Smooth muscle cell (in vitro differentiated cells): ENCODE measurements around the gene LRP3. TPM values are rescaled to one million over a fixed set of nuclear protein-coding genes. Genes with fewer than 3 reads are reported as not detected.

Experiments used
- DNase-seq: peaks from one replicate; lab custom pipeline; 2025; ENCODE audit not compliant: unreplicated experiment; lab: John Stamatoyannopoulos, UW
- H2AFZ ChIP-seq: fragments of 200-600 bp; sonication (generic); 2 replicates; pipeline ENCODE4 v1.6.0; 2016; ENCODE audit warnings: antibody characterized with exemption, low read depth, mild to moderate bottlenecking
- H3F3A ChIP-seq: fragments of 200-600 bp; sonication (generic); 2 replicates; pipeline ENCODE4 v1.6.0; 2017; ENCODE audit warnings: antibody characterized with exemption, low read depth
- H3K27ac ChIP-seq: fragments of 200-600 bp; sonication (generic); 2 replicates; pipeline ENCODE4 v1.5.1; 2016; ENCODE audit warnings: low read depth, mild to moderate bottlenecking
- H3K27me3 ChIP-seq: fragments of 200-600 bp; sonication (generic); 2 replicates; pipeline ENCODE4 v1.6.1; 2016; ENCODE audit warnings: low read depth, mild to moderate bottlenecking
- H3K36me3 ChIP-seq: fragments of 200-600 bp; sonication (generic); 2 replicates; pipeline ENCODE4 v1.5.1; 2016; ENCODE audit warnings: low read depth
- H3K4me1 ChIP-seq: fragments of 200-600 bp; sonication (generic); 2 replicates; pipeline ENCODE4 v1.5.1; 2016; ENCODE audit warnings: low read depth
- H3K4me2 ChIP-seq: fragments of 200-600 bp; sonication (generic); 2 replicates; pipeline ENCODE4 v1.6.0; 2016; ENCODE audit warnings: mild to moderate bottlenecking
- H3K4me3 ChIP-seq: fragments of 200-600 bp; sonication (generic); 2 replicates; pipeline ENCODE4 v1.5.1; 2016; ENCODE audit warnings: mild to moderate bottlenecking
- H3K79me2 ChIP-seq: fragments of 200-600 bp; sonication (generic); 2 replicates; pipeline ENCODE4 v1.6.0; 2016; ENCODE audit warnings: low read depth, mild to moderate bottlenecking
- H3K9ac ChIP-seq: fragments of 200-600 bp; sonication (generic); 2 replicates; pipeline ENCODE4 v1.6.0; 2016; ENCODE audit warnings: low read depth
- H3K9me3 ChIP-seq: fragments of 200-600 bp; sonication (generic); replicated peaks from 2 replicates; pipeline ENCODE4 v1.5.1; 2016; ENCODE audit warnings: low read depth
- H4K20me1 ChIP-seq: fragments of 200-600 bp; sonication (generic); 2 replicates; pipeline ENCODE4 v1.6.0; 2016; ENCODE audit warnings: low read depth
- WGBS: methylation state at CpG from one replicate; pipeline ENCODE4 v1.1.7; 2016; ENCODE audit warnings: low lambda C conversion rate; 5-methylcytosine and 5-hydroxymethylcytosine counted together
- polyA plus RNA-seq: library from polyadenylated mRNA; unstranded; fragments of >200 nt; fragmentation: Nextera tagmentation; extraction: Ambion mirVana; gene quantifications from 2 replicates; pipeline ENCODE4 v1.2.1, GENCODE V29; 2016
- total RNA-seq: library from RNA; depleted of rRNA; stranded (reverse); fragments of >200 nt; gene quantifications from 2 replicates; pipeline ENCODE4 v1.2.3, GENCODE V29; 2014
- TF ChIP-seq, protein P1 (sequence below): fragments of 200-600 bp; sonication (generic); IDR thresholded peaks from 2 replicates; pipeline ENCODE4 v1.5.1; 2017; ENCODE audit warnings: borderline replicate concordance, mild to moderate bottlenecking, antibody characterized with exemption; ENCODE audit not compliant: insufficient read depth, poor library complexity, severe bottlenecking

LRP3 gene, protein sequence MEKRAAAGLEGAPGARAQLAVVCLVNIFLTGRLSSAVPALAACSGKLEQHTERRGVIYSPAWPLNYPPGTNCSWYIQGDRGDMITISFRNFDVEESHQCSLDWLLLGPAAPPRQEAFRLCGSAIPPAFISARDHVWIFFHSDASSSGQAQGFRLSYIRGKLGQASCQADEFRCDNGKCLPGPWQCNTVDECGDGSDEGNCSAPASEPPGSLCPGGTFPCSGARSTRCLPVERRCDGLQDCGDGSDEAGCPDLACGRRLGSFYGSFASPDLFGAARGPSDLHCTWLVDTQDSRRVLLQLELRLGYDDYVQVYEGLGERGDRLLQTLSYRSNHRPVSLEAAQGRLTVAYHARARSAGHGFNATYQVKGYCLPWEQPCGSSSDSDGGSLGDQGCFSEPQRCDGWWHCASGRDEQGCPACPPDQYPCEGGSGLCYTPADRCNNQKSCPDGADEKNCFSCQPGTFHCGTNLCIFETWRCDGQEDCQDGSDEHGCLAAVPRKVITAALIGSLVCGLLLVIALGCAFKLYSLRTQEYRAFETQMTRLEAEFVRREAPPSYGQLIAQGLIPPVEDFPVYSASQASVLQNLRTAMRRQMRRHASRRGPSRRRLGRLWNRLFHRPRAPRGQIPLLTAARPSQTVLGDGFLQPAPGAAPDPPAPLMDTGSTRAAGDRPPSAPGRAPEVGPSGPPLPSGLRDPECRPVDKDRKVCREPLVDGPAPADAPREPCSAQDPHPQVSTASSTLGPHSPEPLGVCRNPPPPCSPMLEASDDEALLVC
- total RNA-seq (13.5 and 17.3 TPM in 2 replicates), polyA plus RNA-seq (21.4 and 30.5 TPM in 2 replicates)

DNA sequence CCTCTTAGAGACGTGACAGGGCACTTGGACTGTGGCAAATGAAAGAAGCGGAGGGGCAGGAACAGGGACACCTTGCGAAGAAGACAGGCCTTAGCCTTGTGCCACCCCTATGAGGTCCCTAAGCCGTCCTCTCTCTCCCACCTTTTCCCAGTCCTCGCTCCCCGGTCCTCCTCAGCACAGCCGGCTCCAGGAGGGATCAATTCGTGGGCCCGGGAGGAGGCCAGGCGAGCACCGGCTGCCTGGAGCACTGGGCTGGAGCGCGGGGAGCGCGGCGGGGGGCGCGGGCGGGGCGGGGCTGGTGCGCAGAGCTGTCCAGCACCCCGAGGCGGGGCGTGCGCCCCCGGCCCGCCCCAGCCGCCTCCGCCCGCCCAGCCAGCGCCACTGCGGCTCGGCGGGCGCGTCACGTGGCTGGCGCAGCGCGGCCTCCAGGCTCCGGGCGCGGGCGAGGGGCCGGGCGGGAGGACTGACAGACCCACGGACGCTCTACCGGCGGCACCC is at the start of gene LRP3:
TSS of gene LRP3 (plus strand) at position 466 of the 498 bp plus-strand sequence. CDS start 456 bp downstream, outside the sequence.
- H3K4me1 ChIP-seq: no peaks in the 10 kb centered on the region
- peaks cover 9% of the 10 kb centered on the region for H4K20me1 ChIP-seq
- H3K36me3 ChIP-seq: no peaks in the 10 kb centered on the region
- peak within 1 kb of the TSS; percentile 81 for H2AFZ ChIP-seq
- no peaks in the 10 kb centered on the region for H3K9me3 ChIP-seq
- DNase-seq: no peak
- 45% methylated on average over 6 of the region's 50 CpGs for WGBS
- H3K79me2 ChIP-seq: no peaks in the 10 kb centered on the region
- no peak within 1 kb of the TSS for H3K27ac ChIP-seq
- H3K9ac ChIP-seq: peak within 1 kb of the TSS; percentile 51
- no peaks in the 10 kb centered on the region for H3F3A ChIP-seq
- H3K4me3 ChIP-seq: peak within 1 kb of the TSS; percentile 72
- peak within 1 kb of the TSS; percentile 99 for H3K4me2 ChIP-seq
- H3K27me3 ChIP-seq: no peaks in the 10 kb centered on the region
- TF ChIP-seq, protein P1, sequence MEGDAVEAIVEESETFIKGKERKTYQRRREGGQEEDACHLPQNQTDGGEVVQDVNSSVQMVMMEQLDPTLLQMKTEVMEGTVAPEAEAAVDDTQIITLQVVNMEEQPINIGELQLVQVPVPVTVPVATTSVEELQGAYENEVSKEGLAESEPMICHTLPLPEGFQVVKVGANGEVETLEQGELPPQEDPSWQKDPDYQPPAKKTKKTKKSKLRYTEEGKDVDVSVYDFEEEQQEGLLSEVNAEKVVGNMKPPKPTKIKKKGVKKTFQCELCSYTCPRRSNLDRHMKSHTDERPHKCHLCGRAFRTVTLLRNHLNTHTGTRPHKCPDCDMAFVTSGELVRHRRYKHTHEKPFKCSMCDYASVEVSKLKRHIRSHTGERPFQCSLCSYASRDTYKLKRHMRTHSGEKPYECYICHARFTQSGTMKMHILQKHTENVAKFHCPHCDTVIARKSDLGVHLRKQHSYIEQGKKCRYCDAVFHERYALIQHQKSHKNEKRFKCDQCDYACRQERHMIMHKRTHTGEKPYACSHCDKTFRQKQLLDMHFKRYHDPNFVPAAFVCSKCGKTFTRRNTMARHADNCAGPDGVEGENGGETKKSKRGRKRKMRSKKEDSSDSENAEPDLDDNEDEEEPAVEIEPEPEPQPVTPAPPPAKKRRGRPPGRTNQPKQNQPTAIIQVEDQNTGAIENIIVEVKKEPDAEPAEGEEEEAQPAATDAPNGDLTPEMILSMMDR: no peak

DNA sequence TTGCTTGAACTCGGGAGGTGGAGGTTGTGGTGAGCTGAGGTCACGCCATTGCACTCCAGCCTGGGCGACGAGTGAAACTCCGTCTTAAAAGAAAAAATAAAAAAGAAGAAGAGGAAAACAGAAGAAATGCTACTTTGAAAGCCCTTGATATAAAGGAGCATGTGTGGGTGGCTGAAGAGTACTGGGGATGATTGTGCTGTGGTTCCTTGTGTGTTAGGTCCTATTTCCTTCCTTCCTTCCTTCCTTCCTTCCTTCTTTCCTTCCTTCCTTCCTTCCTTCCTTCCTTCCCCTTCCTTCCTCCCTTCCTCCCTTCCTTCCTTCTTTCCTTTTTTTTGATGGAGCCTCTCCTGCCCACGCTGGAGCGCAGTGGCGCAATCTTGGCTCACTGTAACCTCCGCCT is 47.9 kb upstream of the LRP3 start:
- TF ChIP-seq, protein P1: no peak
- no peaks in the 10 kb centered on the region for H3F3A ChIP-seq
- DNase-seq: no peak
- H3K36me3 ChIP-seq: no peaks in the 10 kb centered on the region
- H3K4me3 ChIP-seq: no peak overlapping the region
- WGBS: 91% methylated on average over 9 of the region's 9 CpGs
- no peaks in the 10 kb centered on the region for H3K4me1 ChIP-seq
- no peak overlapping the region for H3K9ac ChIP-seq
- no peaks in the 10 kb centered on the region for H4K20me1 ChIP-seq
- H3K79me2 ChIP-seq: no peaks in the 10 kb centered on the region
- no peak overlapping the region for H3K27ac ChIP-seq
- no peaks in the 10 kb centered on the region for H3K27me3 ChIP-seq
- H2AFZ ChIP-seq: no peak overlapping the region
- no peaks in the 10 kb centered on the region for H3K9me3 ChIP-seq
- no peak overlapping the region for H3K4me2 ChIP-seq

DNA sequence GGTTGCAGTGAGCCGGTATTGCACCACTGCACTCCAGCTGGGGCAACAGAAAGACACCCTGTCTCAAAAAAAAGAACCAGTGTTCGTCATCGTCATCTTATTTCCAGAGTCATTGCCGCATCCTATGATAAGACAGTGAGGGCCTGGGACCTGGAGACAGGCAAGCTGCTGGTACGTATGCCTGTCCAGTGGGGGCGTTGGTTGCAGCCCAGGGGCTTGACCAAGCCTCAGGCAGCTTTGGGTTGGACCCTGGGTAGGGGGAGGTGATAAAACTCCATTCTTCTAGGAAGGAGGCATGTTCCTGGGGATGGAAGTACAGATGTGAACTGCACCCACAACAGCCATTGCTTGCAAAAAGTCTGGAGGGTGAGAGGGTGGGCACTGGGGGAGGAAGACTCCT is 46.6 kb upstream of the LRP3 start:
- no peak overlapping the region for H3K4me3 ChIP-seq
- no peaks in the 10 kb centered on the region for H3F3A ChIP-seq
- no peaks in the 10 kb centered on the region for H3K27me3 ChIP-seq
- WGBS: 86% methylated on average over 6 of the region's 6 CpGs
- no peak overlapping the region for H2AFZ ChIP-seq
- no peak overlapping the region for H3K27ac ChIP-seq
- no peak for DNase-seq
- no peaks in the 10 kb centered on the region for H3K9me3 ChIP-seq
- H4K20me1 ChIP-seq: no peaks in the 10 kb centered on the region
- H3K4me2 ChIP-seq: no peak overlapping the region
- H3K36me3 ChIP-seq: no peaks in the 10 kb centered on the region
- no peaks in the 10 kb centered on the region for H3K79me2 ChIP-seq
- TF ChIP-seq, protein P1: no peak
- H3K4me1 ChIP-seq: no peaks in the 10 kb centered on the region
- H3K9ac ChIP-seq: no peak overlapping the region
